Ishikawa (cell line): Measurements from ENCODE around the gene ADM2.

ENCODE experiments used
- CEBPB ChIP-seq: IDR thresholded peaks from 2 replicates; pipeline ENCODE4 v1.6.1; 2012
- CREB1 ChIP-seq: IDR thresholded peaks from 2 replicates; pipeline ENCODE4 v1.6.1; 2012; ENCODE audit warnings: low read depth
- EGR1 ChIP-seq: IDR thresholded peaks from 2 replicates; pipeline ENCODE4 v1.6.1; 2012
- EP300 ChIP-seq: IDR thresholded peaks from 2 replicates; pipeline ENCODE4 v1.6.1; 2012; ENCODE audit warnings: borderline replicate concordance
- FOXM1 ChIP-seq: IDR thresholded peaks from 2 replicates; pipeline ENCODE4 v1.6.1; 2012; ENCODE audit warnings: low read depth, borderline replicate concordance
- MAX ChIP-seq: IDR thresholded peaks from 2 replicates; pipeline ENCODE4 v1.6.1; 2012
- NFIC ChIP-seq: IDR thresholded peaks from 2 replicates; pipeline ENCODE4 v1.6.1; 2012
- RAD21 ChIP-seq: IDR thresholded peaks from 2 replicates; pipeline ENCODE4 v1.6.1; 2012; ENCODE audit warnings: low read depth
- TAF1 ChIP-seq: IDR thresholded peaks from 2 replicates; pipeline ENCODE4 v1.6.1; 2012; ENCODE audit warnings: low read depth, mild to moderate bottlenecking
- TCF12 ChIP-seq: IDR thresholded peaks from 2 replicates; pipeline ENCODE4 v1.6.1; 2012; ENCODE audit warnings: low read depth
- TEAD4 ChIP-seq: IDR thresholded peaks from 2 replicates; pipeline ENCODE4 v1.6.1; 2012
- USF1 ChIP-seq: IDR thresholded peaks from 2 replicates; pipeline ENCODE4 v1.6.1; 2012
- YY1 ChIP-seq: IDR thresholded peaks from 2 replicates; pipeline ENCODE4 v1.6.1; 2012; ENCODE audit warnings: low read depth
- ZBTB7A ChIP-seq: IDR thresholded peaks from 2 replicates; pipeline ENCODE4 v1.6.1; 2012; ENCODE audit warnings: low read depth
- TF ChIP-seq, protein P1 (sequence below): IDR thresholded peaks from 2 replicates; pipeline ENCODE4 v1.6.1; 2012; ENCODE audit warnings: low read depth, mild to moderate bottlenecking

Gene ADM2

GRCh38 chr22:50523458-50523805 is 42.1 kb downstream of the ADM2 start:
- TF ChIP-seq CEBPB = no peak
- no peak for TF ChIP-seq CREB1
- TF ChIP-seq, protein P1, sequence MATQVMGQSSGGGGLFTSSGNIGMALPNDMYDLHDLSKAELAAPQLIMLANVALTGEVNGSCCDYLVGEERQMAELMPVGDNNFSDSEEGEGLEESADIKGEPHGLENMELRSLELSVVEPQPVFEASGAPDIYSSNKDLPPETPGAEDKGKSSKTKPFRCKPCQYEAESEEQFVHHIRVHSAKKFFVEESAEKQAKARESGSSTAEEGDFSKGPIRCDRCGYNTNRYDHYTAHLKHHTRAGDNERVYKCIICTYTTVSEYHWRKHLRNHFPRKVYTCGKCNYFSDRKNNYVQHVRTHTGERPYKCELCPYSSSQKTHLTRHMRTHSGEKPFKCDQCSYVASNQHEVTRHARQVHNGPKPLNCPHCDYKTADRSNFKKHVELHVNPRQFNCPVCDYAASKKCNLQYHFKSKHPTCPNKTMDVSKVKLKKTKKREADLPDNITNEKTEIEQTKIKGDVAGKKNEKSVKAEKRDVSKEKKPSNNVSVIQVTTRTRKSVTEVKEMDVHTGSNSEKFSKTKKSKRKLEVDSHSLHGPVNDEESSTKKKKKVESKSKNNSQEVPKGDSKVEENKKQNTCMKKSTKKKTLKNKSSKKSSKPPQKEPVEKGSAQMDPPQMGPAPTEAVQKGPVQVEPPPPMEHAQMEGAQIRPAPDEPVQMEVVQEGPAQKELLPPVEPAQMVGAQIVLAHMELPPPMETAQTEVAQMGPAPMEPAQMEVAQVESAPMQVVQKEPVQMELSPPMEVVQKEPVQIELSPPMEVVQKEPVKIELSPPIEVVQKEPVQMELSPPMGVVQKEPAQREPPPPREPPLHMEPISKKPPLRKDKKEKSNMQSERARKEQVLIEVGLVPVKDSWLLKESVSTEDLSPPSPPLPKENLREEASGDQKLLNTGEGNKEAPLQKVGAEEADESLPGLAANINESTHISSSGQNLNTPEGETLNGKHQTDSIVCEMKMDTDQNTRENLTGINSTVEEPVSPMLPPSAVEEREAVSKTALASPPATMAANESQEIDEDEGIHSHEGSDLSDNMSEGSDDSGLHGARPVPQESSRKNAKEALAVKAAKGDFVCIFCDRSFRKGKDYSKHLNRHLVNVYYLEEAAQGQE = no peak

DNA sequence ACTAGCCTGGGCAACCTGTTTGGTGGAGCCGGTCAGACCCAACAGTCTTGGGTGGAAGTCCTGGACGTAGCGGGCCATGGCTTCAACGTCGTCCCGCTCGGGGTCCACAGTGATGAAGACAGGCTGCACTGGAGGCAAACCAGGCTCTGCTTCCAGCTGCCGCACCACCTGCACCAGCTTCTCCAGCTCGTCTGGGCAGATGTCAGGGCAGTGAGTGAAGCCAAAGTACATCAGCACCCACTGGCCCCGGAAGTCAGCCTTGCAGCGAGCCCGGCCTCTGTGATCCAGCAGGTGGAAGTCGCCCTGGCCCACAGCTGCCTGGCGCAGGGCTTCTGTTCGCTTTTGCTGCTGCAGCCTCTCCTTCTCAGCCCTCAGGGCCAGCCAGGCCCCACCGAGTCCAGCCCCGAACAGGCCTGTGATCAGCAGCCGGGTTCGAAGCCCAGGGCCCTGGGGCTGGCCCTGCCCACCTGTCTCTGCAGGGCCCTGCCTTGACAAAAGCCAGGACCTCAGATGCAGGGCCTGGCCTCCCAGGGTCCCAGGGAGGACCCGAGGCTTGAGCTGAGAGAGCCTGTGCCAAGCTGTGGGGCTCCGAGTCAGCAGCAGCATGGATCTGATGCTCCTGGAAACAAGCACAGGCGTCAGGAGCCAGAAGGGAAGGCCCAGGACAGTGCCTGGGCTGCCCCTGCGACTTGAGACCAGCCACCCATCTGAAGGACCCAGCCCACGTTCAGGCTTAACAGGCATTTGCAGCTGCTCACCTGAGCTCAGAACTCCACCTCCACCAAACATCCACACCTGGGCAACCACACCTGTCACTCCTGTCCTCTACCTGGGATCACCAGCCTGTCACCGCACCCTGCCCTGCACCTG is 42.7 kb downstream of the ADM2 start:
- TF ChIP-seq ZBTB7A (no peak), CEBPB (no peak), EP300 (no peak), CREB1 (no peak), RAD21 (no peak), TAF1 (no peak), EGR1 (no peak), NFIC (no peak)
- TF ChIP-seq, protein P1 = no peak

DNA sequence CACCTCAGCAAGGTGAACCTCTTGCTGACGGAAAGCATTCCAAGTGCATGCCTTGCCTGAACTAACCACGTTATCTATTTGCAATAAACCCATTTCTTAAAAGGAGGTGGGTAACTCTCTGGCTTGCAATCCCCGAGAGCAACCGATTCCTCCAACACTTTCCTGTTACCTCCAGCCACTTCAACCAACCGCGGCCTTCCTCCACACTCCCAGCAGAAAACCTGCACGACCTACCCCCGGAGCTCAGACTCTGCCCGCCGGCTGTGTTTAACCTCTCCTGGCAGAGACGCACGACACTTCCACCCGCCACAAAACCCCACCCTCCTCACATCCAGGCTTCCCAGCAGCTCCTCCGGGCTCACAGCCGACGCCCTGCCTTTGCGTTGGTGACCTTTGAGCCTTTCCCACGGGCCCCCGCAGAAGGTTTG is 43.3 kb downstream of the ADM2 start:
- TF ChIP-seq RAD21 (no peak), TCF12 (no peak), FOXM1 (no peak), EGR1 (no peak), CEBPB (no peak), TEAD4 (no peak), ZBTB7A (no peak), MAX (no peak), YY1 (no peak), NFIC (no peak), EP300 (no peak), TAF1 (no peak), CREB1 (no peak), USF1 (no peak)
- TF ChIP-seq, protein P1 = no peak

GRCh38 chr22:50525104-50525857 is 43.9 kb downstream of the ADM2 start, which contains the start of gene SCO2:
Gene SCO2 (minus strand): TSS chr22:50525598. CDS start chr22:50524411, 1,187 bp downstream.
- no peak; the same call in none of the 2 replicates for TF ChIP-seq TCF12
- TF ChIP-seq USF1 = peak; percentile 99
- peak; percentile 74 for TF ChIP-seq MAX
- TF ChIP-seq TEAD4 = peak; percentile 6; the same call in 1 of the 2 replicates
- TF ChIP-seq ZBTB7A = no peak; the same call in 1 of the 2 replicates
- peak; percentile 83 for TF ChIP-seq TAF1
- no peak for TF ChIP-seq CEBPB
- TF ChIP-seq, protein P1 = 0 out of 2 replicates have a peak, but pooled peaks have one; percentile 8
- peak; percentile 90 for TF ChIP-seq EGR1
- TF ChIP-seq RAD21 = peak; percentile 36; the same call in 1 of the 2 replicates
- no peak; the same call in 1 of the 2 replicates for TF ChIP-seq CREB1
- TF ChIP-seq YY1 = peak; percentile 74
- peak; percentile 28; the same call in 1 of the 2 replicates for TF ChIP-seq EP300
